Activated CD4-positive, alpha-beta T cell treated with anti-CD3 and anti-CD28 coated beads for 36 hours (primary cell): ENCODE results near the gene RAD51B. TPM values are rescaled to one million over a fixed set of nuclear protein-coding genes. Genes with fewer than 3 reads are reported as not detected.

Experiments
- ATAC-seq: fragments of 200-7000 bp; cut with Tn5 transposase; one replicate; pipeline ENCODE4 v1.10.0; 2021; ENCODE audit warnings: mild to moderate bottlenecking, moderate library complexity
- CTCF ChIA-PET: fragments of 350-600 bp; sonication (Branson Sonifier 250); formaldehyde crosslinking; loops from one replicate; lab custom pipeline; 2021; ENCODE audit warnings: antibody characterized with exemption; lab: Charles Lee
- POLR2A ChIA-PET: fragments of 350-600 bp; sonication (Branson Sonifier 250); formaldehyde crosslinking; loops from one replicate; lab custom pipeline; 2021; ENCODE audit warnings: antibody characterized with exemption, inconsistent platforms; lab: Charles Lee
- DNase-seq: peaks from one replicate; pipeline ENCODE4 v3.0.0-alpha.2; 2020
- H3K27ac Mint-ChIP-seq: one replicate; pipeline ENCODE4 v1.8.0; 2021; ENCODE audit warnings: mixed read lengths
- H3K27me3 Mint-ChIP-seq: one replicate; pipeline ENCODE4 v1.8.0; 2021; ENCODE audit warnings: mixed read lengths
- H3K36me3 Mint-ChIP-seq: one replicate; pipeline ENCODE4 v1.8.0; 2021; ENCODE audit warnings: low read depth, mixed read lengths
- H3K4me1 Mint-ChIP-seq: one replicate; pipeline ENCODE4 v1.8.0; 2021; ENCODE audit warnings: mixed read lengths
- H3K4me3 Mint-ChIP-seq: one replicate; pipeline ENCODE4 v1.8.0; 2021; ENCODE audit warnings: mild to moderate bottlenecking, moderate library complexity, mixed read lengths
- H3K9me3 Mint-ChIP-seq: one replicate; pipeline ENCODE4 v1.8.0; 2021; ENCODE audit warnings: low read depth, mixed read lengths
- intact Hi-C, 2 experiments: fragments of 100-400 bp; cut with DNase I in 1 of 2; cut with micrococcal nuclease in 1 of 2; formaldehyde crosslinking; loops; one replicate each; pipeline versions ENCODE4 v1.14.2 to v1.15.1; 2022 to 2024; cut with DNase I, micrococcal nuclease
- total RNA-seq, 2 experiments: library from RNA; stranded (reverse); gene quantifications; one replicate each; pipeline ENCODE4 v1.2.3, GENCODE V29; 2021

RAD51B gene
- total RNA-seq, 2 experiments from 2014 or later: 26.4 to 39.9 TPM

- ChIA-PET CTCF (no interaction called here), POLR2A (interaction anchor here (0.5 kb wide), 1 partner anchor 315 kb away, joined by 3 read pairs; no protein-coding TSS in a partner anchor)
- no peak for ATAC-seq
- Mint-ChIP-seq H3K4me1 (peaks cover 10% of the 10 kb centered on the region), H3K27ac (no peak overlapping the region), H3K4me3 (no peak overlapping the region), H3K27me3 (no peaks in the 10 kb centered on the region), H3K36me3 (no peaks in the 10 kb centered on the region), H3K9me3 (peaks cover 6% of the 10 kb centered on the region)
- DNase-seq: no peak
- intact Hi-C loops: no loop called here
Observed at GRCh38 chr14:68623307-68623706, 803.7 kb downstream of the RAD51B start.

- no peak overlapping the region for H3K4me3 Mint-ChIP-seq
- ChIA-PET CTCF (no interaction called here), POLR2A (no interaction called here)
- H3K36me3 Mint-ChIP-seq: no peaks in the 10 kb centered on the region
- intact Hi-C loops: no loop called here
- H3K27me3 Mint-ChIP-seq: no peaks in the 10 kb centered on the region
- no peak overlapping the region for H3K27ac Mint-ChIP-seq
- no peak for ATAC-seq
- peaks cover under 1% of the 10 kb centered on the region for H3K9me3 Mint-ChIP-seq
- no peak for DNase-seq
- peaks cover 15% of the 10 kb centered on the region for H3K4me1 Mint-ChIP-seq
Observed at GRCh38 chr14:68623826-68624225, 804.2 kb downstream of the RAD51B start.

- H3K4me1 Mint-ChIP-seq: peaks cover 20% of the 10 kb centered on the region
- DNase-seq: no peak
- CTCF ChIA-PET: interaction anchor here (0.7 to 1.1 kb wide), 4 partner anchors 13 to 543 kb away, joined by 3 to 5 read pairs (median 4); no protein-coding TSS in a partner anchor
- H3K27me3 Mint-ChIP-seq: no peaks in the 10 kb centered on the region
- H3K4me3 Mint-ChIP-seq: no peak overlapping the region
- intact Hi-C loops: no loop called here
- no peak overlapping the region for H3K27ac Mint-ChIP-seq
- ATAC-seq: no peak
- POLR2A ChIA-PET: interaction anchor here (0.8 kb wide), 1 partner anchor 137 kb away, joined by 3 read pairs; no protein-coding TSS in a partner anchor
- H3K9me3 Mint-ChIP-seq: no peaks in the 10 kb centered on the region
- H3K36me3 Mint-ChIP-seq: no peaks in the 10 kb centered on the region
Observed at GRCh38 chr14:68624541-68625220, 805.1 kb downstream of the RAD51B start.

- Mint-ChIP-seq H3K27ac (no peak overlapping the region), H3K27me3 (no peaks in the 10 kb centered on the region), H3K36me3 (no peaks in the 10 kb centered on the region), H3K4me1 (peaks cover 20% of the 10 kb centered on the region), H3K9me3 (no peaks in the 10 kb centered on the region), H3K4me3 (no peak overlapping the region)
- intact Hi-C loops: no loop called here
- no peak for DNase-seq
- no peak for ATAC-seq
- ChIA-PET POLR2A (interaction anchor here (0.8 kb wide), 1 partner anchor 136 kb away, joined by 3 read pairs; no protein-coding TSS in a partner anchor), CTCF (interaction anchor here (0.7 to 1.5 kb wide), 5 partner anchors 12 to 544 kb away, joined by 3 to 4 read pairs (median 3); no protein-coding TSS in a partner anchor)
Observed at GRCh38 chr14:68625366-68626090, 805.9 kb downstream of the RAD51B start.

GRCh38 chr14:68626386-68626785, 806.8 kb downstream of the RAD51B start:
- Mint-ChIP-seq H3K36me3 (no peaks in the 10 kb centered on the region), H3K9me3 (no peaks in the 10 kb centered on the region), H3K27me3 (no peaks in the 10 kb centered on the region), H3K27ac (no peak overlapping the region), H3K4me1 (peaks cover 20% of the 10 kb centered on the region), H3K4me3 (no peak overlapping the region)
- POLR2A ChIA-PET: no interaction called here
- CTCF ChIA-PET: interaction anchor here (1.1 to 1.5 kb wide), 2 partner anchors 11 to 19 kb away, joined by 3 read pairs; no protein-coding TSS in a partner anchor
- DNase-seq: no peak
- intact Hi-C loops: no loop called here
- ATAC-seq: no peak

GRCh38 chr14:68627050-68627867, 807.7 kb downstream of the RAD51B start:
- peaks cover 20% of the 10 kb centered on the region for H3K4me1 Mint-ChIP-seq
- ATAC-seq (no peak), DNase-seq (no peak)
- H3K27me3 Mint-ChIP-seq: no peaks in the 10 kb centered on the region
- CTCF ChIA-PET: interaction anchor here (0.7 kb wide), 1 partner anchor 146 kb away, joined by 3 read pairs; no protein-coding TSS in a partner anchor
- H3K4me3 Mint-ChIP-seq: peak overlapping the region; percentile 65
- intact Hi-C loops: no loop called here
- no peak overlapping the region for H3K27ac Mint-ChIP-seq
- POLR2A ChIA-PET: no interaction called here
- no peaks in the 10 kb centered on the region for H3K36me3 Mint-ChIP-seq
- no peaks in the 10 kb centered on the region for H3K9me3 Mint-ChIP-seq

- Mint-ChIP-seq H3K4me1 (peaks cover 18% of the 10 kb centered on the region), H3K4me3 (peak overlapping the region; percentile 65), H3K9me3 (no peaks in the 10 kb centered on the region), H3K27ac (peak overlapping the region; percentile 65), H3K36me3 (no peaks in the 10 kb centered on the region), H3K27me3 (no peaks in the 10 kb centered on the region)
- ChIA-PET POLR2A (no interaction called here), CTCF (interaction anchor here (0.7 to 1.1 kb wide), 3 partner anchors 67 to 377 kb away, joined by 3 to 4 read pairs (median 3); no protein-coding TSS in a partner anchor)
- ATAC-seq (peak; percentile 70), DNase-seq (peak; percentile 67)
- intact Hi-C loops: no loop called here
Observed at GRCh38 chr14:68627868-68628604, 808.5 kb downstream of the RAD51B start.

GRCh38 chr14:68628605-68629310, 809.2 kb downstream of the RAD51B start:
- ATAC-seq: peak; percentile 58
- Mint-ChIP-seq H3K27me3 (no peaks in the 10 kb centered on the region), H3K4me1 (peaks cover 18% of the 10 kb centered on the region), H3K36me3 (no peaks in the 10 kb centered on the region), H3K9me3 (no peaks in the 10 kb centered on the region), H3K4me3 (peak overlapping the region; percentile 65), H3K27ac (peak overlapping the region; percentile 74)
- ChIA-PET POLR2A (no interaction called here), CTCF (interaction anchor here (0.6 to 1.1 kb wide), 5 partner anchors 9 to 378 kb away, joined by 3 to 5 read pairs (median 3); no protein-coding TSS in a partner anchor)
- intact Hi-C loops: no loop called here
- DNase-seq: peak; percentile 45

GRCh38 chr14:68630081-68630571, 810.5 kb downstream of the RAD51B start:
- H3K4me1 Mint-ChIP-seq: peaks cover 18% of the 10 kb centered on the region
- CTCF ChIA-PET: no interaction called here
- DNase-seq: no peak
- ATAC-seq: no peak
- H3K9me3 Mint-ChIP-seq: no peaks in the 10 kb centered on the region
- no peaks in the 10 kb centered on the region for H3K27me3 Mint-ChIP-seq
- H3K27ac Mint-ChIP-seq: no peak overlapping the region
- intact Hi-C loops: no loop called here
- POLR2A ChIA-PET: interaction anchor here (0.6 kb wide), 1 partner anchor 492 kb away, joined by 3 read pairs; no protein-coding TSS in a partner anchor
- H3K36me3 Mint-ChIP-seq: no peaks in the 10 kb centered on the region
- H3K4me3 Mint-ChIP-seq: no peak overlapping the region
